PC-3 (cell line): ENCODE measurements around the gene DAPK1. TPM values are rescaled to one million over a fixed set of nuclear protein-coding genes. Genes with fewer than 3 reads are reported as not detected.

Source experiments
- ATAC-seq: fragments of 200-7000 bp; cut with Tn5 transposase; 2 replicates; pipeline ENCODE4 v1.9.1; 2020; ENCODE audit warnings: mild to moderate bottlenecking, moderate library complexity
- BruUV-seq: library from RNA; stranded (reverse); fragments of 400-500 nt; replicated peaks from 2 replicates; lab custom pipeline; 2021; lab: Mats Ljungman, UMichigan
- CTCF ChIA-PET: fragments of 300-600 bp; sonication (Branson Sonifier 250); formaldehyde crosslinking; loops from one replicate; lab custom pipeline; 2022; ENCODE audit warnings: antibody characterized with exemption; lab: Charles Lee
- POLR2A ChIA-PET: fragments of 300-600 bp; sonication (Branson Sonifier 250); formaldehyde crosslinking; loops from one replicate; lab custom pipeline; 2022; ENCODE audit warnings: antibody characterized with exemption; ENCODE audit not compliant: unreplicated experiment; lab: Charles Lee
- DNase-seq: peaks from one replicate; pipeline ENCODE4 v3.0.0-alpha.2; 2015
- H2AFZ ChIP-seq: fragments of 300-600 bp; sonication (generic); 2 replicates; pipeline ENCODE4 v1.6.0; 2016; ENCODE audit warnings: antibody characterized with exemption, low read length
- H3F3A ChIP-seq: fragments of 300-600 bp; sonication (generic); one replicate; pipeline ENCODE4 v1.6.0; 2017; ENCODE audit warnings: antibody characterized with exemption, low read length, control low read depth, mild to moderate bottlenecking; ENCODE audit not compliant: unreplicated experiment
- H3K27ac ChIP-seq: fragments of 300-600 bp; sonication (generic); 2 replicates; pipeline ENCODE4 v1.5.1; 2016; ENCODE audit warnings: mild to moderate bottlenecking, low read length
- H3K27me3 ChIP-seq: fragments of 300-600 bp; sonication (generic); 2 replicates; pipeline ENCODE4 v1.6.1; 2016; ENCODE audit warnings: low read length, mixed read lengths
- H3K36me3 ChIP-seq: fragments of 300-600 bp; sonication (generic); 2 replicates; pipeline ENCODE4 v1.6.1; 2016; ENCODE audit warnings: low read depth, mixed run types, low read length, mixed read lengths
- H3K4me1 ChIP-seq: fragments of 300-600 bp; sonication (generic); 2 replicates; pipeline ENCODE4 v1.5.1; 2016; ENCODE audit warnings: low read length; ENCODE audit not compliant: insufficient read depth
- H3K4me2 ChIP-seq: fragments of 300-600 bp; sonication (generic); 2 replicates; pipeline ENCODE4 v1.6.0; 2016; ENCODE audit warnings: low read length
- H3K4me3 ChIP-seq: fragments of 300-600 bp; sonication (generic); 2 replicates; pipeline ENCODE4 v1.5.1; 2016; ENCODE audit warnings: mild to moderate bottlenecking, low read length, mixed read lengths
- H3K79me2 ChIP-seq: fragments of 300-600 bp; sonication (generic); 2 replicates; pipeline ENCODE4 v1.6.1; 2017; ENCODE audit warnings: low read length, mixed read lengths
- H3K9ac ChIP-seq: fragments of 300-600 bp; sonication (generic); 2 replicates; pipeline ENCODE4 v1.6.0; 2016; ENCODE audit warnings: mild to moderate bottlenecking, low read length
- H3K9me2 ChIP-seq: fragments of 300-600 bp; sonication (generic); replicated peaks from 2 replicates; pipeline ENCODE4 v1.6.1; 2016; ENCODE audit warnings: mixed run types, low read length, mixed read lengths
- H3K9me3 ChIP-seq: fragments of 300-600 bp; sonication (generic); 2 replicates; pipeline ENCODE4 v1.6.1; 2016; ENCODE audit warnings: low read length, mixed read lengths
- H4K20me1 ChIP-seq: fragments of 300-600 bp; sonication (generic); 2 replicates; pipeline ENCODE4 v1.6.1; 2016; ENCODE audit warnings: low read length, mixed read lengths
- EZH2 ChIP-seq: fragments of 300-600 bp; sonication (generic); IDR thresholded peaks from one replicate; pipeline ENCODE4 v1.6.1; 2017; ENCODE audit warnings: antibody characterized with exemption, mild to moderate bottlenecking, low read length; ENCODE audit not compliant: unreplicated experiment
- EZH2phosphoT487 ChIP-seq: fragments of 300-600 bp; sonication (generic); IDR thresholded peaks from 2 replicates; pipeline ENCODE4 v1.6.1; 2018; ENCODE audit warnings: mild to moderate bottlenecking, antibody characterized with exemption, low read length, borderline replicate concordance
- intact Hi-C: fragments of 100-400 bp; cut with micrococcal nuclease; formaldehyde crosslinking; loops from 2 replicates; pipeline ENCODE4 v1.9.0; 2023
- total RNA-seq: library from RNA; depleted of rRNA; stranded (reverse); fragments of >200 nt; gene quantifications from 2 replicates; pipeline ENCODE4 v1.2.3, GENCODE V29; 2014
- TF ChIP-seq, protein P1 (sequence below): fragments of 300-600 bp; sonication (generic); conservative IDR thresholded peaks from 2 replicates; pipeline ENCODE4 v1.5.1; 2017; ENCODE audit warnings: antibody characterized with exemption, low read depth, mild to moderate bottlenecking, low read length

Gene DAPK1
- total RNA-seq, 1 experiment from 2014 or later, result not detected

DNA sequence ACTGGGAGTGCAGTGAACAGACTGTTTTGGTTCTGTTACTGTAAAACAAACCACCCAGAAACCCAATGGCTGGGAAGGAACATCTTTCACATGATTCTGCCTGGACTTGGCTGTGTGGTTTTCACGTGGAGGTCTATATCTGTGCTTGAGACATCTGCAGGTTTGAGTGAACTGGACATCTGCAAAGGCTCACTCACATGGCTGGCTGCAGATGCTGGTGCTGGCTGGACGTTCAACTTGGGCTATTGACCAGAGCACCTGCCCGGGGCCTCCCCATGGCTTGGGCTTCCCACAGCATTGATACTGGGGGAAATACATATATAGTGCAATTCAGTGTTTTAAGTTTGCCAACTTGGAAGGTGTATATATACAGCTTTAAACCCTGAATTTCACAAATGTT, 235.1 kb downstream of the DAPK1 start:
- POLR2A ChIA-PET, result no interaction called here
- intact Hi-C loops, result loop anchor here (10.0 kb wide), 1 partner anchor 48 kb away; no protein-coding TSS in a partner anchor
- no TSS peak for BruUV-seq

DNA sequence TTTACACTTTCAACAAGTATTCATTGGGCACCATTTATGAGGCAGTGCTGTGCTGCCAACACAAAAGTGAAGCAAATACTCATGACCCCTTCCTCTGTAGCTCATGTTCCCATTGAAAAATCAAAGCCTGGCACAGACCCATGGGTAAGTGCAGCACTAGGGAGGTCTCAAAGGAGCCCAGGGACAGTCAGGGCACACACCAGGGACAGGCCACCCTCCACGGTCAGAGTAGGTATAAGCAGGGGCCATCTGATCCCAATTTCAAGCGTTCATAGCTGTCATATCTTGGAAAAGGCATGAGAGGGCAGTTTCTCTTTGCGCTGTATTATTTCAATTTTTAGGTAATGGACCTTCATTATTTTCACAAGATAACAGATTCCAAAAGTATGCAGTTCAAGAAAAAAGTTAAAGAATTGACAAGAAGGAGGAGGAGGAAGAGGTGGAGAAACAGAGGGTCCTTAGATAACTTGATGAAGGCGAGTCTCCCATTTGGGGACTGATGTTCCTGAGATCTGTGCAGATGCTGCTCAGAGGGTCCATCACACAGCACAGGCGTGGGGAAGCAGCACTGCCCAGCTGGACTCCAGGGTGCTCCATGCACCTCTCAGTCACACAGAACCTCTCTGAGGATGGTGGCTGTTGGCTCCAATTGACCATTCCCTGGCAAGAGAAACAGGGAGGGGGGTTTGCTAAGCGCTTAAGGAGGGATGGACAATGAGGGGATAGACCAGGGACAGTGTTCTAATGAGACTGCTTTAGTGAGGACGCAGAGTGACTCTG, 235.8 kb downstream of the DAPK1 start:
- Histone ChIP-seq H3K9me3 (no peaks in the 10 kb centered on the region), H4K20me1 (no peaks in the 10 kb centered on the region), H3F3A (no peaks in the 10 kb centered on the region), H3K4me1 (no peaks in the 10 kb centered on the region), H3K79me2 (no peaks in the 10 kb centered on the region), H3K4me3 (no peak overlapping the region), H3K9ac (no peak overlapping the region), H3K27ac (no peak overlapping the region), H3K4me2 (no peak overlapping the region), H3K9me2 (no peaks in the 10 kb centered on the region), H3K36me3 (no peaks in the 10 kb centered on the region), H2AFZ (no peak overlapping the region), H3K27me3 (no peaks in the 10 kb centered on the region)
- ChIA-PET POLR2A (no interaction called here), CTCF (no interaction called here)
- intact Hi-C loops, result loop anchor here (10.0 kb wide), 1 partner anchor 49 kb away; no protein-coding TSS in a partner anchor
- ATAC-seq, result no peak
- DNase-seq, result no peak
- BruUV-seq, result no TSS peak
- TF ChIP-seq EZH2phosphoT487 (no peak), EZH2 (no peak)
- TF ChIP-seq, protein P1, sequence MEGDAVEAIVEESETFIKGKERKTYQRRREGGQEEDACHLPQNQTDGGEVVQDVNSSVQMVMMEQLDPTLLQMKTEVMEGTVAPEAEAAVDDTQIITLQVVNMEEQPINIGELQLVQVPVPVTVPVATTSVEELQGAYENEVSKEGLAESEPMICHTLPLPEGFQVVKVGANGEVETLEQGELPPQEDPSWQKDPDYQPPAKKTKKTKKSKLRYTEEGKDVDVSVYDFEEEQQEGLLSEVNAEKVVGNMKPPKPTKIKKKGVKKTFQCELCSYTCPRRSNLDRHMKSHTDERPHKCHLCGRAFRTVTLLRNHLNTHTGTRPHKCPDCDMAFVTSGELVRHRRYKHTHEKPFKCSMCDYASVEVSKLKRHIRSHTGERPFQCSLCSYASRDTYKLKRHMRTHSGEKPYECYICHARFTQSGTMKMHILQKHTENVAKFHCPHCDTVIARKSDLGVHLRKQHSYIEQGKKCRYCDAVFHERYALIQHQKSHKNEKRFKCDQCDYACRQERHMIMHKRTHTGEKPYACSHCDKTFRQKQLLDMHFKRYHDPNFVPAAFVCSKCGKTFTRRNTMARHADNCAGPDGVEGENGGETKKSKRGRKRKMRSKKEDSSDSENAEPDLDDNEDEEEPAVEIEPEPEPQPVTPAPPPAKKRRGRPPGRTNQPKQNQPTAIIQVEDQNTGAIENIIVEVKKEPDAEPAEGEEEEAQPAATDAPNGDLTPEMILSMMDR, result no peak

More for the DNA sequence above, 235.1 kb downstream of the DAPK1 start:
- Histone ChIP-seq H3K9me2 (no peaks in the 10 kb centered on the region), H3K4me3 (no peak overlapping the region), H3K27me3 (no peaks in the 10 kb centered on the region), H2AFZ (no peak overlapping the region), H3K4me1 (no peaks in the 10 kb centered on the region), H3K4me2 (no peak overlapping the region), H3K36me3 (no peaks in the 10 kb centered on the region), H3K9ac (no peak overlapping the region), H4K20me1 (no peaks in the 10 kb centered on the region), H3K9me3 (no peaks in the 10 kb centered on the region), H3K79me2 (peaks cover under 1% of the 10 kb centered on the region), H3K27ac (no peak overlapping the region), H3F3A (no peaks in the 10 kb centered on the region)
- TF ChIP-seq EZH2phosphoT487 (no peak), EZH2 (no peak)
- TF ChIP-seq, protein P1, result no peak
- CTCF ChIA-PET, result no interaction called here
- ATAC-seq (no peak), DNase-seq (no peak)

DNA sequence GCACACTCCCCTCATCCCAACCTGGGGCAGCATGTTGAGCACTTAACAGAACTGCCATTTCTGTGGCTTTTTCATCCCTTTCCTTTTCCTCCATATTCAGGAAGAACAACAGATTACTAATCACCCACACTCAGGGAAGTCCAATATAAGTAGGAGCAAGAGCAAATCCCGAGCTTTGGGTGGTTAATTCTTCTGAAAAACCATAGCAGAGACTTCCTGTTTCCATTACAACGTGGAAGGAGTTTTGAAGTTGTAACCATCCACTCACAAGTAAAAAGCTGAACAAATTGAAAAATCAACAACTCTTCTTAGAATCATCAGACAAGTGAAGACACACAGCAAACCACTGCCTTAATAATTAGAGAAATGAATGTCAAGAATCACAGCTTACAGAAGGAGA, 236.4 kb downstream of the DAPK1 start:
- Histone ChIP-seq H3K27me3 (no peaks in the 10 kb centered on the region), H3K36me3 (no peaks in the 10 kb centered on the region), H3K4me1 (no peaks in the 10 kb centered on the region), H3K9me2 (no peaks in the 10 kb centered on the region), H3F3A (no peaks in the 10 kb centered on the region), H2AFZ (no peak overlapping the region), H3K79me2 (no peaks in the 10 kb centered on the region), H3K4me2 (no peak overlapping the region), H3K27ac (no peak overlapping the region), H3K9ac (no peak overlapping the region), H3K4me3 (no peak overlapping the region), H4K20me1 (no peaks in the 10 kb centered on the region), H3K9me3 (no peaks in the 10 kb centered on the region)
- ATAC-seq (no peak), DNase-seq (no peak)
- intact Hi-C loops, result loop anchor here (10.0 kb wide), 1 partner anchor 49 kb away; no protein-coding TSS in a partner anchor
- CTCF ChIA-PET, result no interaction called here
- TF ChIP-seq, protein P1, result no peak
- BruUV-seq, result no TSS peak
- POLR2A ChIA-PET, result no interaction called here
